GM18498 (cell line): ENCODE results near the gene CENPVL3.
"Not testable (repeated sequence)": the region's sequence is repeated elsewhere in the genome, so short reads cannot be mapped to it uniquely, and the experiment has no call there.

ENCODE experiments used
- ATAC-seq: cut with Tn5 transposase; IDR thresholded peaks from one replicate; pipeline ENCODE4 v1.9.1; 2021; ENCODE audit warnings: mild to moderate bottlenecking, moderate library complexity; ENCODE audit not compliant: unreplicated experiment

CENPVL3 gene

GRCh38 chrX:51618241-51619155 is at the start of gene CENPVL3:
Gene CENPVL3, minus strand, starts transcription at chrX:51618912. Its CDS starts 39 bp downstream, at chrX:51618873.
- not testable (repeated sequence) for ATAC-seq

DNA sequence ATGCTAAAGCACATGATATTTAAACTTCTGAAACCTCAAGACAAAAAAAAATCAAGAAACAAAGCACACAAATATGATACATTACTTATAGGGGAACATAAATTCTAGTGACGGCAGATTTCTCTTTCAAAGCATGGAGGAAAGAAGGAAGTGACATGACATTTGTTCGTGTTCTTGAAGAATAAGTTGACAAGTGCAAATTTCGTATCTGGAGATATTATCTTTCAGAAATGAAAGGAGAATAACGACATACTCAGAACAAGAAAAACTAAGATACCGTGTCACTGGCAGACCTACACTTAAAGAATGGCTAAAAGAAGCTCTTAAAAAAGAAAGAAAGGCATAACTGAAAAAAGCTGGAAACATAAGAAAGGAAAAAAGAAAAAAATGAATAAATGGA is 47.3 kb upstream of the CENPVL3 start:
- ATAC-seq: no peak

- ATAC-seq: no peak
Observed at GRCh38 chrX:51643377-51643776, 24.7 kb upstream of the CENPVL3 start.

- no peak for ATAC-seq
Observed at GRCh38 chrX:51641421-51642021, 22.8 kb upstream of the CENPVL3 start.

DNA sequence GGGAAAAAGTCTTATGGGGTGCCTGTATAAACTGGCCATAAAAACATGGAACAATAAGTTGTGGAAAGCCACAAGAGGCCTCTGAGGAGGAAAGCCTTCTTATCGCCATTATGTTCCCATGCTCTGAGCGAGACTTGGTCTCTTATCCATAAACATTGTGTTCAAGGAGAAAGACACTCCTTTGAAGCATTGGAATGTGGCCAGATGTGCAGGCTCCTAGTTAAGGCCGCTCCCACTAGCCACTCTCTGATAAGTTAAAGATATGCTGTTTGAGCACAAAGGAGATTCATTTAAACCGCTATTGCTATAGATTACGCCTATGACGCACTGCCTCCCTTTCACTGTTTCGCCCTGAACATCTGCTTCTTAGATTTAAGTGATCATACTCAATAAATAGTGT is 17.8 kb upstream of the CENPVL3 start:
- ATAC-seq: not testable (repeated sequence)

GRCh38 chrX:51614353-51615012 is 4.2 kb downstream of the CENPVL3 start:
- ATAC-seq: no peak

DNA sequence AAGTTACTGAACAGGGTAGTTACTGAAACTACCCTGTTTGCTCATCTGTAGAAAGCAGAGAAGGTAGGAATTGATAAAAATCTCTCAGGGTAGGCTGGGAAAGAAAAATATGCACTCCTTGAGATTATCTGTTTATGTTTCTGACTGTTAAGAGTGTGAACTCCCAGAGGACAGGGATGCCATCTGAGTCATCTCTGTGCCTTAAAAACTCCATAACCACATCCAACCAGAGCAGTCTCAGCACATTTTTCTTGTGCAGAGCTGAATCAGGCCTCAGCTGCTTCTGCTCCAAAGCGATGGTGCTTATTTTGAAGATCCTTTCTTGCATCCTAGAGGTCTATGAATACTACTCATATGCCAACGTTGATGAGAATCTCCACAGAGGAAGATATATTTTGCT is 9.9 kb downstream of the CENPVL3 start:
- no peak for ATAC-seq

- no peak for ATAC-seq
Observed at GRCh38 chrX:51608126-51608525, 10.6 kb downstream of the CENPVL3 start.

- no peak for ATAC-seq
Observed at GRCh38 chrX:51606446-51606845, 12.3 kb downstream of the CENPVL3 start.

GRCh38 chrX:51598899-51599298 is 19.8 kb downstream of the CENPVL3 start:
- ATAC-seq: no peak

GRCh38 chrX:51571874-51572273 is 46.8 kb downstream of the CENPVL3 start:
- no peak for ATAC-seq

DNA sequence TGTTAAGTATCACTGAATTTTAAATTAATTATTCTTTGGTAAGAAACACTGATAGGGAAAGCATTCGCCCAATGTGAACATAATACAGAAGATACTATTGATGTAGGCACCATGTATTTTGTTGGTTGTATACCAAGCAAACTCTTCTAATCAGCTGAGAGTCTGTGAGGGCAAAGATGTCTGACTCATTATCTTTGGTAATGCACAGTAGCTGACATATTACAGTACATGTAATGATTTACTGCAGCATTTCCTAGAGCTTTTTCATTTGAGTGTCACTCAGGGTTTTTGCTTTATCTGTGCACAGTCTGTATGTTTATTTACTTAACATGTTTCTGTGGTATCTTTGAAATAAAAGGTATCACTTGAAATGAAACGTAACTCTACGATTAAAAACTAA is 49.2 kb downstream of the CENPVL3 start:
- no peak for ATAC-seq

DNA sequence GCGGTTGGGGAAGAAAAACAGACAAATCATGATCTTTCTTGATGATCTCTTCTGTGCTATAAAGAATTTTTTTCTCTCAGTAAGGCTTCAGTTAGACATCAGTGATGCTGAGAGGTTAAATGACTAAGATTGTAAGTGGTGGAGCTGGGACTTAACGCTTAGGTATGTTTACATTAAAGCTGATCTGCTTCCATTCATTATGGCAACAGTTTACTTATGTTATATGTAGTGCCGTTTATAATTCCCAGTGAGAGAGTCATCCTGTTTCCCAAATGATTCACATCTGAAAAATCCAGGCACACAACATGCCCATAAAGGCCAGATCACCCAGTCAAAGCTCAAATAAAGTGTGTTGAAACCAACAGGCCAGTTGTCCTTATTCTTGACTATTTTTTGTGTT is 50.1 kb downstream of the CENPVL3 start:
- no peak for ATAC-seq
